Measurements from ENCODE around the gene ZNF512B. TPM values are rescaled to one million over a fixed set of nuclear protein-coding genes. Genes with fewer than 3 reads are reported as not detected.

The ZNF512B gene
- polyA plus RNA-seq, 2 of the 4 experiments (the other 2 are of a cell fraction) = 2.1 to 16.8 TPM

DNA sequence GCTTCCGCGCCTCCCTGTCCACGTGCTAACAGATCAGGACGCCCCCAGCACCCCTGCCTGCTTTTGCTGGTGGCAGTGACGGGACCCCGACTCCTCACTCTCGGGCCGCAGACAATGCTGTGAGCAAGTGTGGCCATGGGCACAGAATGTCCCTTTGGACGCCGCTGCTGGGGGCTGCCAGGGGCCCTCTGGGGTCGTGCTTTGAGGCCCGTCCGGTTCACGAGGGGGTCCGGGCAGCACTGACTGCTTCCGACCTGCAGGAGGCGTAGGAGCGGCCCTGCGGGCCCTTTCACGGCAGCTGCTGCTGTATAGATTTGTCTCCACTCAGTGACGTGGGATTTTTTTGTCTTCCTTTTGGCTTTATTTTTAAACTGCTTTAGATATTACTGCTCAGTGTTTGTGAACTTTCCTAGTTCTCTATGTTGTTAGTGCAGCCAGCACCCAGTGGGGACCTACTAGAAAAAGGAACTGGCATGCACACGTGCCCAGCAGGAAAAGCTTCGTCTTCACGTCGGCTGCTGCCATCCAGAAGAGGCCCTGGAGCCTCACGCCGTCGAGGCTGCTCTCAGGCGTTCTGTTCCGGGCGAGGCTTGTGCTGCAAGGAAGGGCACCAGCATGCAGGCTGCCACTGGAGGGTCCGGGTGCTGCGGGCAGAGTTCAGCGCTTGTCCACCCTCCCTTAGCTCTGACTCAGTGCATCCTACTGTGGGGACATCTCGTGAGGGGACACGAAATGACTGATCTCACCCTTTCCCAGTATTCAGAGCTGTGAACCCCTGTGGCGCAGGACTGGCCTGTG lies 35.3 kb downstream of the ZNF512B start:
- ChIA-PET CTCF (interaction anchor here (0.6 to 1.9 kb wide), 7 partner anchors 13 to 397 kb away, joined by 3 to 6 read pairs (median 3); partner anchors contain the start of gene TPD52L2), POLR2A (no interaction called here)
- no peak for DNase-seq (ENCODE audit: low read depth in 1 of 2, low spot score in 1 of 2)
- no peaks in the 10 kb centered on the region for H3K9me3 ChIP-seq
- no peak overlapping the region for H3K4me2 ChIP-seq
- H3K4me3 ChIP-seq = no peak overlapping the region
- no peak for TF ChIP-seq TFCP2L1 (CRISPR knock-in tag; IDR thresholded peaks at IDR 0.05)
- TF ChIP-seq, protein P1, sequence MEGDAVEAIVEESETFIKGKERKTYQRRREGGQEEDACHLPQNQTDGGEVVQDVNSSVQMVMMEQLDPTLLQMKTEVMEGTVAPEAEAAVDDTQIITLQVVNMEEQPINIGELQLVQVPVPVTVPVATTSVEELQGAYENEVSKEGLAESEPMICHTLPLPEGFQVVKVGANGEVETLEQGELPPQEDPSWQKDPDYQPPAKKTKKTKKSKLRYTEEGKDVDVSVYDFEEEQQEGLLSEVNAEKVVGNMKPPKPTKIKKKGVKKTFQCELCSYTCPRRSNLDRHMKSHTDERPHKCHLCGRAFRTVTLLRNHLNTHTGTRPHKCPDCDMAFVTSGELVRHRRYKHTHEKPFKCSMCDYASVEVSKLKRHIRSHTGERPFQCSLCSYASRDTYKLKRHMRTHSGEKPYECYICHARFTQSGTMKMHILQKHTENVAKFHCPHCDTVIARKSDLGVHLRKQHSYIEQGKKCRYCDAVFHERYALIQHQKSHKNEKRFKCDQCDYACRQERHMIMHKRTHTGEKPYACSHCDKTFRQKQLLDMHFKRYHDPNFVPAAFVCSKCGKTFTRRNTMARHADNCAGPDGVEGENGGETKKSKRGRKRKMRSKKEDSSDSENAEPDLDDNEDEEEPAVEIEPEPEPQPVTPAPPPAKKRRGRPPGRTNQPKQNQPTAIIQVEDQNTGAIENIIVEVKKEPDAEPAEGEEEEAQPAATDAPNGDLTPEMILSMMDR (IDR thresholded peaks at IDR 0.05) = peak; percentile 3; the same call in 2 of the 3 replicates
- H3K27ac ChIP-seq = no peak overlapping the region
- WGBS (ENCODE audit: missing lambda C conversion rate) = 91% methylated on average over 37 of the region's 37 CpGs
- FAIRE-seq = no peak
- ATAC-seq = peak in 1 of 2 experiments; percentile 62; a peak in 3 of 6 replicates
- H3K4me1 ChIP-seq = no peaks in the 10 kb centered on the region

GRCh38 chr20:63933646-63934045 lies 36.1 kb downstream of the ZNF512B start:
- Histone ChIP-seq H3K4me2 (no peak overlapping the region), H3K27ac (no peak overlapping the region), H3K4me1 (no peaks in the 10 kb centered on the region), H3K4me3 (no peak overlapping the region), H3K9me3 (no peaks in the 10 kb centered on the region)
- no peak for DNase-seq (ENCODE audit: low read depth in 1 of 2, low spot score in 1 of 2)
- ChIA-PET CTCF (interaction anchor here (0.9 to 1.9 kb wide), 5 partner anchors 19 to 396 kb away, joined by 3 to 6 read pairs (median 4); partner anchors contain the start of gene TPD52L2), POLR2A (no interaction called here)
- TF ChIP-seq RAD21 (conservative IDR thresholded peaks at IDR 0.05 in 1 of 2, IDR thresholded peaks at IDR 0.05 in 1 of 2) = no peak
- no peak for TF ChIP-seq RFX5 (IDR thresholded peaks at IDR 0.05)
- no peak for TF ChIP-seq POLR2AphosphoS2 (conservative IDR thresholded peaks at IDR 0.05; ENCODE audit: low read length)
- no peak for TF ChIP-seq HOXA7 (CRISPR knock-in tag; IDR thresholded peaks at IDR 0.05)
- TF ChIP-seq, protein P2, sequence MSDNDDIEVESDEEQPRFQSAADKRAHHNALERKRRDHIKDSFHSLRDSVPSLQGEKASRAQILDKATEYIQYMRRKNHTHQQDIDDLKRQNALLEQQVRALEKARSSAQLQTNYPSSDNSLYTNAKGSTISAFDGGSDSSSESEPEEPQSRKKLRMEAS (IDR thresholded peaks at IDR 0.05) = no peak
- TF ChIP-seq KDM5A (IDR thresholded peaks at IDR 0.05) = no peak
- no peak for TF ChIP-seq ZFP36 (IDR thresholded peaks at IDR 0.05; ENCODE audit: borderline replicate concordance, partially characterized antibody)
- TF ChIP-seq SMC3 (IDR thresholded peaks at IDR 0.05) = no peak
- TF ChIP-seq TFCP2L1 (CRISPR knock-in tag; IDR thresholded peaks at IDR 0.05) = no peak
- no peak for TF ChIP-seq ZNF302 (CRISPR knock-in tag; IDR thresholded peaks at IDR 0.05)
- TF ChIP-seq, protein P1 (IDR thresholded peaks at IDR 0.05) = no peak
- TF ChIP-seq FOXS1 (CRISPR knock-in tag; IDR thresholded peaks at IDR 0.05) = no peak
- FAIRE-seq = no peak
- 85% methylated on average over 5 of the region's 5 CpGs for WGBS (ENCODE audit: missing lambda C conversion rate)
- ATAC-seq = no peak

DNA sequence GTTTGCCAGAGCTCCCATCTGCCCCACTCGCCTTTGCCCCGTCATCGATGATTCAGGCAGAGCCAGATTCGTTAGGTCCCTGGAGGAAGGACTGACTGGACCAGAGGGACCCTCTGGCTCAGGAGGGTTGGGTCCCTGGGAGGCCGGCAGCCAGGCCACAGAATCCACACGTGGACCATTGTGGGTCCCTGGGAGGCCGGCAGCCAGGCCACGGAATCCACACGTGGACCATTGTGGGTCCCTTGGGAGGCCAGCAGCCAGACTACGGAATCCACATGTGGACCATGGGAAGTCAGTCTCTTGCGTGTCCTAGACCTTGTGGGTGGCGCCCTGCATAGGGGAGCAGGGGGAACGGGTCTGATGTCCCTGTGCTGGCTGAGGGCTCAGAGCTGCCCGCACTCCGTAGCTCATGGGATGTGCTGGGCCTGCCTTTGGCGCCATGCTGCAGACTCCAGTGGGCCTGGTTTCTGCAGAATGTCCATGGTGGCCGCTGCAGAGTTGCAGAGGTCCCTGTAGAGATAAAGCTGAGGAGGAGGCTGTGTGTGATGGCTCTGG lies 37.0 kb downstream of the ZNF512B start:
- Histone ChIP-seq H3K27ac (no peak overlapping the region), H3K4me1 (no peaks in the 10 kb centered on the region), H3K4me2 (no peak overlapping the region), H3K9me3 (no peaks in the 10 kb centered on the region), H3K4me3 (no peak overlapping the region)
- POLR2A ChIA-PET = no interaction called here
- TF ChIP-seq CHD4 (IDR thresholded peaks at IDR 0.05; ENCODE audit: borderline replicate concordance) (no peak), HOXB5 (CRISPR knock-in tag; IDR thresholded peaks at IDR 0.05) (no peak)
- FAIRE-seq (no peak), DNase-seq (ENCODE audit: low read depth in 1 of 2, low spot score in 1 of 2) (no peak), ATAC-seq (no peak)
- WGBS (ENCODE audit: missing lambda C conversion rate) = 94% methylated on average over 12 of the region's 17 CpGs
- CTCF ChIA-PET = interaction anchor here (1.2 to 1.9 kb wide), 3 partner anchors 21 to 395 kb away, joined by 3 to 4 read pairs (median 4); partner anchors contain the start of gene TPD52L2

All from A549 (cell line).